ENCODE data around the gene SAXO2.

- no peak for TF ChIP-seq LEF1 (IDR thresholded peaks at IDR 0.05; ENCODE audit: borderline replicate concordance)
- TF ChIP-seq SUZ12 (IDR thresholded peaks at IDR 0.05), result no peak
- TF ChIP-seq PKNOX1 (IDR thresholded peaks at IDR 0.05), result no peak
- no peak for TF ChIP-seq BHLHE40 (IDR thresholded peaks at IDR 0.05; ENCODE audit: borderline replicate concordance)
- no peak for TF ChIP-seq FOXK2 (IDR thresholded peaks at IDR 0.05)
Observed at GRCh38 chr15:82231842-82232241, 30.8 kb upstream of the SAXO2 start.

Measured in HEK293T (cell line).